GM19397 (cell line): Measurements from ENCODE around the gene RYK.
A peak's percentile ranks its signal among the peaks of the same experiment; 100 is the strongest.
"Not testable (repeated sequence)": the region's sequence is repeated elsewhere in the genome, so short reads cannot be mapped to it uniquely, and the experiment has no call there.

ENCODE experiments used
- ATAC-seq: cut with Tn5 transposase; IDR thresholded peaks from one replicate; pipeline ENCODE4 v1.9.1; 2021; ENCODE audit warnings: mild to moderate bottlenecking, moderate library complexity; ENCODE audit not compliant: unreplicated experiment

Gene RYK

DNA sequence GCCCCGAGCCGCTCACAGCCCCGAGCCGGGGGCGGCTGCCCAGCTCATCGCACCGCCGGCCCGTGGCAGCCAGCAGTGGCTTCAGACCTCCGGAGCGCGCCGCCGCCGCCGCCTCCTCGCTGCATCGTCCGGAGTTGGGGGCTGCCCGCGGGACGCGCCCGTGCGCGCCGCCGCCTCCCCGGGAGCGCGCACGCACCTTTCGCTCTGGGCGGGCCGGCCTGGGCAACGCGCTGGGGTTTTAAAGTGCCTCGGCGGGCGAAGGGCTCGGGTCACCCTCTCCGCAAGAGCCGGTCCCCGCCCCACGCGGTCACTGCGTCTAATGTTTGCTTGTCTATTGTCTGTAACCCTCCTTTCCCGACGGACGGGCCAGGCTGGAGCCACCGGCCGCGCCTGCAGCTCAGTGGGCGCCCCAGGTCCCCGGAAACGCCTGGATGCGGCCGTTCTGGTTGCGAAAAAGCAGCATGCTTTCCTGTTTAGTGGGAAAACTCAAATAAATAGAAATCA lies at the start of gene RYK:
Gene RYK (minus strand): TSS at position 143 of the 504 bp plus-strand sequence. CDS start 205 bp downstream, outside the sequence.
- ATAC-seq, result peak; percentile 76

DNA sequence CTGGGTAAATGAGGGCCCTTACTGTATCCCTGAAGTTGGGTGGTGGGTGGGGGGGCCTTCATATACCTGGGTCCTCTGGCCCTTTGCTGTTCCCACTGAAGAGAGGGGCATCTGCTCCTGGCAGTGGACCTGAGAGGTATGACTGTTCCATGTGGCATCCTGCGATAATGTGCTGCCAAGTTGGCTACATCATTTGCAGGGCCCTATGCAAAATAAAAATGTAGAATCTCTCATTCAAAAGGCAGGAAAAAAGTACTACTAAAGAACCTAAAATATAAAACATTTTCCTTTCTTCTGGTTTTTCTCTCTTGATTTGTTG lies 49.2 kb upstream of the RYK start:
- no peak for ATAC-seq

DNA sequence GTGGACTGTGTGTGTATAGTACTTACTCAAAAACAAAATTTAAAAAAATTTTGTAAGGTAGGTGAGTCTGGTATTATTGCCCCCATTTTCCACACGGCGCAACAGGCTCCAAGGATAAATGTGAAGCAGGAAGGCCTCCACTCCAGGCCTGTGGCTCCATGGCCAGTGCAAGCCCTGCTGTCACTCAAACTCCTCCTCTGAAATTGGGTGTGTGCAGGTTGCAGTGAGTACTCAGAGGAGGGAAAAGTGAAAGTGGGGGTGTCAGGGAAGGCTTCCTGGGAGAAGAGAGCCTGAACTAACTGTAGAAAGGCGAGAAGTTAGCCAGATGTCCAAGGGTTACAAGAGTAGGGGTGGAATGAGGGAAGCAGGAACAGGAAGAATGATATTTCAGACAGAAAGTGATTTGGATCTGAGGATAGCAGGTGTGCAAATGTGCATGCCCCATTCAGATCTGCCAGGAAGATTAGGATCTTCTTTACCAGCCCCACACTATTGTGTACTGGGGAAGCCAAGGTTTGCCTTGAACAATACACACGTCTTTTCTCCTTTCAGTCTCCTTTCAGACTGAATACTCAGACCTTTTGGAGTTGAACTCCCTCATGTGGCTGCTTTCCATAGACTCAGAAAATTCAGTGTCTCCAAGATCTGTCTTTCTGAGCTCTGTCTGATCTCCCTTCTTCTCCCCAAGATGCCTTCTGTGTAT lies 48.7 kb upstream of the RYK start:
- no peak for ATAC-seq

DNA sequence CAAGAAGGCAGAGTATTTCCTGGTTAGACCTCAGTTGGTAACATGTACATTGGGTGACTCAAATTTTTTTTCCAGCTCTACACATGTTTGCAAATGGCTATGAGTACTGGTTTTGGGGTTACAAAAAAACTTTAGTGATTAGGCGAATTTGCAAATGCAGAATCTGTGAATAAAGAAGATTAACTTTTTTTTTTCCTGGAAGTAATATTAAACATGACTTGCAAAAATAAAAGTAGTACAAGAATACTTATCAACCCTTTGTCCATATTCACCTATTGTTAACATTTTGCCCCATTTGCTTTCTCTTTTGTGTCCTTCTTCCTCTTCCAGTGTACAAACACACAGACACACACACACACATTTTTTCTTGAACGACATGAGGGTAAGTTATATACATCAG lies 47.6 kb upstream of the RYK start:
- ATAC-seq, result no peak

DNA sequence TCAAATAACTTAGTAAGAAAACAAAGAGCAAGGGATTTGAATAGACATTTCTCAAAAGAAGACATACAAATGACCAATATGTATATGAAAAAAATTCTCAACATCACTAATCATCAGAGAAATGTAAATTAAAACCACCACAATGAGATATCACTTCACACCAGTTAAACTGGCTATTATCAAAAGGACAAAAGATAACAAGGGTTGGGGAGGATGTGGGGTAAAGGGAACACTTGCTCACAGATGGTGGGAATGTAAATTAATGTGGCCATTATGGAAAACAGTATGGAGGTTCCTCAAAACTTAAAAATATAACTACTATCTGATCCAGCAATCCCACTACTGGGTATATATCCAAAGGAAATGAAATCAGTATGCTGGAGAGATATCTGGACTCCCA lies 46.0 kb upstream of the RYK start:
- no peak for ATAC-seq

DNA sequence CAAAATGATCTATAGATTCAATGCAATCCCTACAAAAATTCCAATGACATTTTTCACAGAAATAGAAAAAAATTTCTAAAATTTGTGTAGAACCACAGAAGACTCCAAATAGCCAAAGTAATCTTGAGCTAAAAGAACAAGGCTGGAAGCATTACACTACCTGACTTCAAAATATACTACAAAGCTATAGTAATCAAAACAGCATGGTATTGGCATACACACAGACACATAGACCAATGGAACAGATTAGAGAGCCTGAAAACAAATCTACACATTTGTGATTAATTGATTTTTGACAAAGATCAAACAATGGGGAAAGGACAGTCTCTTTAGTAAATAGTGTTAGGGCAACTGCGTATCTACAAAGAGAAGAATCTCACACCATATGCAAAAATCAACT lies 45.3 kb upstream of the RYK start:
- ATAC-seq, result no peak

DNA sequence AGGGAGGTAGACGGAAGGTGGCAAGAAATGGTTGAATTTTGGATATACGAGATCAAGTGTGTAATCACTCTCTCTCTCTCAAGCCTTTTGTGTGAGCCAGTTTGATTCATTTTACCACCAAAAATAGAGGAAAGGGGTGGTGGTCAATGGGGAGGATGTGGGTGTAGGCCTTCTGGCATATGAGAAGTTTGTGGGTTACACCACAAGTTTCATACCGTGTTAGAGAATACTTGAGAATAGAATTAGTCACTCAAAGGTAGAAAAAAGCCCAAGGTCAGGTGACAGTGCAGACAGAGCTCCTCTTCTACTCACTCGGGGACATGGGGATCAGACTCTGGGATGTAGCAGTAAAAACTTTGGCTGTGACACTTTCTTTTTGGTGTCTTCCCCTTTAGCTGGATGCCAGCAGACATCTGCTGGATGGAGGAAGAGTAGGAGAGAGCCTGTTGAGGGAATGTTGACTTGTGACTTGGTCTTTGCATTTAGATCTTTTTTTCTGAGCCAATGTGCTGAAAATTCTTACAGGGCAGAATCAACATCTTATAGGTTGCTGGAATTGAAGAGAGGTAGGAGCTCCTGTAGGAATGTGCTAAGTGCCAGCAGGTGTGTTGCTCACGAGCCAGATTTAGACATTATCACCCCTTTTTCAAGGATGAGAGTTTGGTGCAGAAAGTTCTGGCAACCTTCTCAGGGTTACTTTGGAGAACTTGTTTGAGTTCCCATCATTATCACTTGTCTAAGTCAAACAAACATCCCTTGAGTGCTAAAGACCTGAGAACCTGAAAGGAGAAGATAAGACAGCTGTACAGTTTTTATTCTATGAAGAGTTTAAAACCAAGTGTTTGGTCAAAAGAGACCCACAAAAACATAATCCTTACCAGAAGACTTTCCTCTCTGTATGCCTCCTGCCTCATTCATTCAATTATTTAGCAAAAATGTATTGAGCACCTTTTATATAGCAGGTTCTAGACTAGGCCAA lies 43.9 kb upstream of the RYK start:
- peak; percentile 99 for ATAC-seq

DNA sequence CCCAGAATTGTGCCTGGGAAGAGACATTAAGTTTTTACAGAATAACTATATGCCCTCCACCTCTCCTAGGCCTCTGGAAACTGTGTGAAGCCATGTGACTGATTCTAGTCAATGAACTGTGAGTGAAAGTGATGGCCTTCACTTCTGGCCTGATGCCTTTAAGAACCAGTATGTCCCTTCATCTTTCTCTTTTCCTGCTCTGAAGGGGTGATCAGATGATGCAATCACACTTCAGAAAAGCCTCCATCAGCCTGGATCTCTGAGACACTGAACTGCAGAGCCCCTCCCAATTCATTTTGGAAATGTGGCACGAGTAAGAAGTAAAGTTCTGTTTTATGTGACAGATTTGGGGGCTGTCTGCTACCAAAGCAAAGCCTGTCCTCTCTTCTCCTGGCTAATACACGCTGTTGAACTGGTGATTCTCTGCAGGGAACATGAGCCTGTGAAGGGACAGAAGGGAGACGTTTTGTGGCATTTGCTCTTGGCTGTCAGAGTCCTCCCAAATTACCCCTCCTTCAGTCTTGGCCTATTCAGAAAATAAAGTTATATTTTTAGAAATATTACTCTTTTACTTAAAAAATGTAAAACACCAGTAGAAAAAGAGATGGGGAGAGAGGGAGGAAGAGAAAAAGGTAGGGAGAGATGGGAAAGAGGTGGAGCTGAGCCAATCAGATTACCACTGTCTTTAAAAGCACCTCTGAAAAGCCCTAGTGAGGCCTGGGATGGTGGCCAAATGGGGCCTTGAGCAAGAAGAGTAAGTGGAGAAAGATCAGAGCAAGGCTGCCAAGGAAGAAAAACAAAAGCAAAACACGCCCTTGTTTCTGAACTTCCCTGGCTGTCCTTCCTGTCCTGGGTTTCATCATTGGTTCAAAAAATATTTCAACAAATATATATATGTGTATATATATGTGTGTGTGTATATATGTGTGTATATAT lies 40.9 kb upstream of the RYK start:
- ATAC-seq, result no peak

DNA sequence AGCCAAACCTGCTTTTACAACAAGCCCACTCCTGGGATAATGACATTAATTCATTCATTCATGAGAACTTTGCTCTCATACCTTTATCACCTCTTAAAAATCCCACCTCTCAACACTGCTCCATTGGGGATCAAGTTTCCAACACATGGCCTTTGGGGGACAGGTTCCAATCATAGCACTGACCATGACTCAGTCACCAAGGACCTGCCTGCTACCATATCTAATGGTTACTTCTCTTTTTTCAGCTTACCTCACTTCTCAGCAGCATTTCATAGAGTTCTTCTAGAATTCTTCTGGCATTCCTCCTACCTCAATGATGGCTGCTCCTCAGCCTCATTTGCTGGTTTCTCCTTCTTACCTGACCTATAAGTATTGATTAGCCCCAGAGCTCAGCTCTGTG lies 36.9 kb upstream of the RYK start:
- no peak for ATAC-seq

DNA sequence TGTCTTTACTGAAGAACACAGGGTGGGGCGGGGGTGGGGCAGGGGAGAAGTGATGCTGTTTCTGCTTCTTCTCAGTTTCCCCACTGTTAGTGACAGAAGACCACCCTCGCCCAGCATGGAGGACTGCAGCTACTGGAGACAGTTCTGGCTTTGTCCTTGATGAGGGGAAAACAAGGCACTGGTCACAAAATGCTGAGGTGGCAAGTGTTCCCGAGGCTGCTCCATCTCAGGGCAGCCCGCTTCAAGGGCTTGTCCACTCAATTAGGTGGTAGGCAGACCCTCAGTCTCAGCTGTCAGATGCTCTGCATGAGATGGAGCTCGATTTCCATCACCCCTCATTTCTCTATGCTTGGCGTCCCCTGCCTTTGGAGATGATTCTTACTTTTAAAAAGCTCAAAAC lies 33.8 kb upstream of the RYK start:
- no peak for ATAC-seq

DNA sequence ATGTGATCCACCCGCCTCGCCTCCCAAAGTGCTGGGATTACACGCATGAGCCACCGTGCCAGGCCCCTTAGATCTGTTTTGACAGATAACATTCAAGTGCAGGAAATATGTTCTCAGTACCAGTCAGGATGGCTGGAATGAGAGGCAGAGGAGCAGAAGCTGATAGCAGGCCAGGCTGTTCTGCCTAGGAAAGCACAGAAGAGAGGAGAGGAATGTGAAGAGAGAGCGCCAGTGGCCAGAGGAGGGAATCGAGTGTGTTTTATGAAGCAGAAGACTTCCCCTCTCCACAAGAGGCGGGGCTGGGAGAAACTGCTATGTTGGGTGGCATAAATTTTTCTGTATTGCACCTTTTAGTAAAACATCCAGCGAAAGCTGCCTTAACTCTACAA lies 32.0 kb upstream of the RYK start:
- no peak for ATAC-seq

DNA sequence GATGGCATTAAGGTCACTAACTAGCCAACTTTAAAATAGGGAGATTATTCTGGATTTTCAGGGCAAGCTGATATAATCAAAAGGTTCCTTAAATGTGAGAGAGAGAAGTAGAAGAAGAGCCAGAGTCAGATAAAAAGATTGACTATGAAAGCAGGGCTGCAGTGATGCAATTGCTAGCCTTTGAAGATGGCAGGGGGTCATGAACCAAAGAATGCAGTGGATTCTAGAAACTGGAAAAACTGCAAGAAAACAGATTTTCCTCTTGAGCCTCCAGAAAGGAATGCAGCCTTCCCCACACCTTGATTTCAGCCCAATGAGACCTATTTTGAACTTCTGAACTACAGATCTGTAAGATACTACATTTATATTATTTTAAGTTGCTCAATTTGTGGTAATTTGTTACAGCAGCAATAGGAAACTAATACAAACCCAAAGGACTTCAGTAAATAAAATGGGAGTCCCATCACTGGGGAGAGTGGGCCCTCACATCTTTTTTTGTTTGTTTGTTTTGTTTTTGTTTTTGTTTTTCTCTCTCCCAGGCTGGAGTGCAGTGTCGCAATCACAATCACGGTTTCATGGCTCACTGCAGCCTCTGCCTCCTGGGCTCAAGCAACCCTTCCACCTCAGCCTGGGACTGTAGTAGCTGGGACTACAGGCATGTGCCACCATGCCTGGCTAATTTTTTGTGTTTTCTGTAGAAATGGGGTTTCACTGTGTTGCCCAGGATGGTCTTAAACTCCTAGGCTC lies 31.4 kb upstream of the RYK start:
- ATAC-seq, result no peak

DNA sequence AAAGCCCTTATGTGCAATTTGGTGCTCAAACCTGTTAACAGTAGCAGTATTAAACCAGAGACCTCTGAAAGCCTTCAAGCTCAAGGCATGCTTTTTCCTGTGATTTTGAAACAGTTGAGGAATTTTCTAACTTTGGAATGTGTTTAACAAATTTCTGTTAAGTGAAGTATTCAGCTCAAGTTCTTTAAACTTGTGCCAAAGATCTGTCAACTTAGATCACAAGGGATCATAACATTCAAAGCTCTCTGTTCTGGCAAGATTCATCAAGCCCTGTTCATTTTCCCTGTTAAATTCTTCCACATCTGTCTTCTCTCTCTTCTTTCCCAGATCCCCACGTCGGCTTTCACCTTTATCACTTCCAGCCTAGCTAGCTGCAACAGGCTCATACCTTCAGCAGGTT lies 28.8 kb upstream of the RYK start:
- no peak for ATAC-seq

DNA sequence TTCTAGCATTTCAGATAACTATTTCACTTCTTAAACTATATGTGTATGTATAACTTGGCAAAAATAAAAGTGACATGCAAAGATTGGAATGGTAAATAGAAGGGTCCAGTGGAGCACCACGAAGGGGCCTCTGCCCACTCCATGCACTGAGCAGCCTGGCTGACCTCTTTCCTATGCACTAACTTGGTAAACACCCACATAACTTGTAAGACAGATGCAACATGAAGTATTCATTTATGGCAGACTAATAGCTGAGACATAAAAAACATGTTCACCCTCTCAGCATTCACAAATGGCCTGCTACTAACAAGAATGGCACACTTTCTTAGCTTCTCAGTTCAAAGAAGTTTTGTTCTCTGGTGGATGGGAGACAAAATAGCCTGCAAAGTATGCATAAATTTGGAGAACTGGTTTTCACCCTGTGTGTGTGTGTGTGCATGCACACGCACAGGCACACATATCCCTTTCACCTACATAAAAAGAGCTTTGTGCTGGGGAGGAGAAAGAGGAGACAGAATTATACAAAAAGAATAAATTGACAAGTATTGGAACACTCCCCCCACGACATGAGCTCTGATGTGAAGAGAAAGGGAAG lies 26.5 kb upstream of the RYK start:
- ATAC-seq, result no peak

DNA sequence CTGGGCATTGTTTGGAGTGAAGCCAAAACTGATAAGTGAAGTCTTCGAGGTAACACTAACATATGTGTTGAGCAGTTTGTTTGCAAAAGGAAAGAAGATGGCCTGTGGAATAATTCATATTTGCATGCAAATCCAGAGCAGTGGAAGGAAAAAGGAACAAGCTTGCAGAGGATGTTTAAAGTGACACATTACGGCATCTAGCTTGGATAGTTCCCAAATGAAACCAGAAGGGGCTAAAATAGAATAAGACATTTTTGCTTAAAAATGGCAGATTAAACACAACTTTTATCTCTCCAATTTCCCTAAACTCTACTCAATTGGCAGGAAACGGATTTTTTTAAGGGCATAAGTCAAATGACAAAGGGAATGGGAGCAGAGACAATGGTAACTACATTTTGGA lies 25.4 kb upstream of the RYK start:
- no peak for ATAC-seq

DNA sequence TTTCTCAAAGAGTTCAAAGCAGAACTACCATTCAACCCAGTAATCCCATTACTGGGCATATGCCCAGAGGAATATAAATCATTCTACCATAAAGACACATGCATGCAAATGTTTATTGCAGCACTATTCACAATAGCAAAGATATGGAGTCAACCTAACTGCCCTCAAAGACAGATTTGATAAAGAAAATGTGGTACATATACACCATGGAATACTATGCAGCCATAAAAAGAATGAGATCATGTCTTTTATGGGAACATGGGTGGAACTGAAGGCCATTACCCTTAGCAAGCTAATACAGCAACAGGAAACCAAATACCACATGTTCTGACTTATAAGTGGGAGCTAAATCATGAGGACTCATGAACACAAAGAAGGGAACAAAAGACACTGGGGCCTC lies 24.5 kb upstream of the RYK start:
- ATAC-seq, result not testable (repeated sequence)

DNA sequence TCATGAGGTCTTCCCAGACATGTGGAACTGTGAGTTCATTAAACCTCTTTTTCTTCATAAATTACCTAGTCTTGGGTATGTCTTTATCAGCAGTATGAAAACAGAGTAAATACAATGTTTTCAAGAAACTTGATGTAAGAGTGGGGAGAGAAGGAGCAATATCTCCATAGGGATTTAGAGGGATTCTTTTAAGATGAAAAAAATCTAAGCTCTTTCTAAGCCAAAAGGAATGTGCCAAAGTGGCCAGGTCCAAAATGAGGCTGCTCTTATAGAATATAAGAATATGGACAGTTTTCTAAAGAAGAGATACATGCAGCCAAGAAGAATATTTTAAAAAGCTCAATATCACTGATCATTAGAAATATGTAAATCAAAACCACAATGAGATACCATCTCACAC lies 23.9 kb upstream of the RYK start:
- no peak for ATAC-seq

DNA sequence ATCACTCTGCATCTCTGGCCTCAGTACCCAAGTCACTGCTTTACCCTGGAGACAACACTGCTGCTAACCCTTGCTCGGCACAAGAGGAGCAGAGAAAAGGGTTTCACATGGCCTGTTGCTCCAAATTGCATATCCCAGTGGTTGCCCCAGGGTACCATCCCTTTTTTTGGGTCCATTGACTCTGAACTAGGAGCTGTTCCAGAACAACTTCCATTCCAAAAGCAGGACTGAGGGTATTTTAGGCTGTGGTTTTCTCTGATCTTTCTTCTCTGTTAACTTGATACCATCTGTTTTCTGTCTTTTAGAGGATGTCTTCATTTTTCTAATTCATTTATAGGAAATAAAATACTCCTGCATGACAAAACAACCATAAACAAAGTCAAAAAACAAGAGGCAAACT lies 17.3 kb upstream of the RYK start:
- no peak for ATAC-seq

DNA sequence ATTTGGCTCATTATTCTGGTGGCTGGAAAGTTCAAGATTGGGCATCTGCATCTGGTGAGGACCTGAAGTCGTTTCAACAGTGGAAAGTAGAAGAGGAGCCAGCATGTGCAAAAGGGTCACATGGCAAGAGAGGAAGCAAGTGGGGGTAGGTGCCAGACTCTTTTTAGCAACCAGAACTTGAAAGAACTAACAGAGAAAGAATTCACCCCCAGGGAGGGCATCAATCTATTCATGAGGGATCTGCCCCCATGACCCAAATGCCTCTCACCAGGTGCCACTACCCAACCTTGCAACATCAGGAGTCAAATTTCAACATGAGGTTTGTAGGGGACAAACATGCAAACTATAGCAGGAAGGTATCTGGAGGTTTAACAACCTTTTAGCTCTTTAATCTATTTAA lies 10.3 kb upstream of the RYK start:
- no peak for ATAC-seq

DNA sequence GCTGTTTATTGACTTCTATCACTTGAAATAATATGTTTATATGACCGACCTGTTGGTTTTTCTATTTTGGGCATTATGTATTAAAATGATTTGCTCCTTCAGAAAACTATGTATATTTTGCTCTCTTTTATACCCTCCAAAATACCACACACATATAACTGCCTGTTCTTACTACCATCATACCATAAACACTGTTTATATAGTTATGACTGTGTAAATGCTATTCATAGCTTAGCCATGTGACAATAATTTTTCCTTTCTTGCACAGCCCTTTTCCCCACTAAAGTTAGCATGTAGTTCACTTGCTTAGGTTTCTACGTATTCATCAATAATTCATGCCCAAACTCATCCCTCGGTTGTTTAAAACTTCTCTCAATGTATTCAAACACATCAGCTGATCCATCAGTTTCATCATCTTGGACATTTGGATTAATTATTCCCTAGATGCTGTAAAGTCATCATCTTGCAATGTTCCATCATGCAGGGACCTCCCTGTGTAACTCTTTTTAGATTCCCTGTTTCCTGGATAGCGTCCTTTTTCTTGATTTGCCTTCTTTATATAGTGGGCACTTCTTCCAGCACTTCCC lies 8.2 kb upstream of the RYK start:
- ATAC-seq, result no peak
